Liver (tissue), 9 donors: ENCODE measurements around the gene KRTAP10-8. TPM values are rescaled to one million over a fixed set of nuclear protein-coding genes. Genes with fewer than 3 reads are reported as not detected.

Source experiments
- DNase-seq: peaks from one replicate; pipeline ENCODE4 v3.0.0-alpha.2; 2017; ENCODE audit warnings: low spot score
- H3K27ac ChIP-seq, 2 donors: one replicate each; pipeline ENCODE4 v1.7.0; 2013; ENCODE audit warnings: inconsistent platforms in 2 of 2, low read length in 2 of 2, control low read depth in 1 of 2, low read depth in 1 of 2, mild to moderate bottlenecking in 1 of 2
- H3K27me3 ChIP-seq, 4 donors: one replicate each; pipeline versions ENCODE4 v1.6.1 to v1.7.0; 2013; ENCODE audit warnings: low read length in 3 of 4, inconsistent platforms in 1 of 4, mild to moderate bottlenecking in 1 of 4, moderate library complexity in 1 of 4; ENCODE audit not compliant: control insufficient read depth in 4 of 4, insufficient read depth in 4 of 4
- H3K36me3 ChIP-seq, 4 donors: one replicate each; pipeline versions ENCODE4 v1.6.1 to v1.7.0; 2013; ENCODE audit warnings: low read length in 3 of 4, mild to moderate bottlenecking in 3 of 4, low read depth in 1 of 4, moderate library complexity in 1 of 4; ENCODE audit not compliant: control insufficient read depth in 4 of 4, insufficient read depth in 3 of 4
- H3K4me1 ChIP-seq, 4 donors: one replicate each; pipeline versions ENCODE4 v1.6.1 to v1.7.0; 2013; ENCODE audit warnings: low read length in 3 of 4, mild to moderate bottlenecking in 3 of 4, moderate library complexity in 1 of 4; ENCODE audit not compliant: control insufficient read depth in 4 of 4, insufficient read depth in 4 of 4
- H3K4me3 ChIP-seq, 3 donors: one replicate each; pipeline versions ENCODE4 v1.6.1 to v1.7.0; 2013; ENCODE audit warnings: low read length in 3 of 3, control low read depth in 1 of 3, low read depth in 1 of 3, mild to moderate bottlenecking in 1 of 3
- H3K9ac ChIP-seq, 2 donors: one replicate each; pipeline ENCODE4 v1.7.0; 2013; ENCODE audit warnings: low read length in 2 of 2, mild to moderate bottlenecking in 2 of 2, moderate library complexity in 2 of 2, control low read depth in 1 of 2, low read depth in 1 of 2
- H3K9me3 ChIP-seq, 4 donors: one replicate each; pipeline versions ENCODE4 v1.6.1 to v1.7.0; 2013; ENCODE audit warnings: low read length in 3 of 4; ENCODE audit not compliant: control insufficient read depth in 4 of 4
- ATF3 ChIP-seq: IDR thresholded peaks from 2 replicates; pipeline ENCODE4 v1.6.1; 2016; ENCODE audit warnings: antibody characterized with exemption
- CTCF ChIP-seq: fragments of 150-350 bp; IDR thresholded peaks from 2 replicates; pipeline ENCODE4 v1.5.1; 2017; ENCODE audit warnings: improper control_type of control experiment, low read depth, low read length; ENCODE audit not compliant: missing input control
- EGR1 ChIP-seq, 2 donors: IDR thresholded peaks; 2 replicates each; pipeline ENCODE4 v1.6.1; 2016 to 2018; ENCODE audit warnings: antibody characterized with exemption in 2 of 2, low read depth in 2 of 2
- FOXA1 ChIP-seq: IDR thresholded peaks from 2 replicates; pipeline ENCODE4 v1.6.1; 2016; ENCODE audit warnings: antibody characterized with exemption
- FOXA2 ChIP-seq: IDR thresholded peaks from 2 replicates; pipeline ENCODE4 v1.6.1; 2016; ENCODE audit warnings: antibody characterized with exemption
- GABPA ChIP-seq, 2 donors: IDR thresholded peaks in 1 of 2; conservative IDR thresholded peaks in 1 of 2; 2 replicates each; pipeline ENCODE4 v1.6.1; 2016; ENCODE audit warnings: antibody characterized with exemption in 2 of 2, mild to moderate bottlenecking in 1 of 2, moderate library complexity in 1 of 2
- HNF4A ChIP-seq, 2 donors: conservative IDR thresholded peaks; 2 replicates each; pipeline ENCODE4 v1.6.1; 2016; ENCODE audit warnings: antibody characterized with exemption in 2 of 2, mild to moderate bottlenecking in 2 of 2
- HNF4G ChIP-seq: IDR thresholded peaks from 2 replicates; pipeline ENCODE4 v1.6.1; 2016; ENCODE audit warnings: antibody characterized with exemption
- JUND ChIP-seq, 2 donors: IDR thresholded peaks; 2 replicates each; pipeline ENCODE4 v1.6.1; 2016; ENCODE audit warnings: antibody characterized with exemption in 2 of 2
- MAX ChIP-seq: IDR thresholded peaks from 2 replicates; pipeline ENCODE4 v1.6.1; 2016; ENCODE audit warnings: antibody characterized with exemption
- NR2F2 ChIP-seq: IDR thresholded peaks from 2 replicates; pipeline ENCODE4 v1.6.1; 2016; ENCODE audit warnings: antibody characterized with exemption
- RAD21 ChIP-seq, 2 donors: IDR thresholded peaks; 2 replicates each; pipeline ENCODE4 v1.6.1; 2016; ENCODE audit warnings: antibody characterized with exemption in 2 of 2, mild to moderate bottlenecking in 2 of 2
- REST ChIP-seq: IDR thresholded peaks from 2 replicates; pipeline ENCODE4 v1.6.1; 2016; ENCODE audit warnings: antibody characterized with exemption, mild to moderate bottlenecking
- RXRA ChIP-seq, 2 donors: IDR thresholded peaks; 2 replicates each; pipeline ENCODE4 v1.6.1; 2017 to 2018; ENCODE audit warnings: antibody characterized with exemption in 2 of 2, mild to moderate bottlenecking in 1 of 2
- SP1 ChIP-seq: IDR thresholded peaks from 2 replicates; pipeline ENCODE4 v1.6.1; 2018; ENCODE audit warnings: antibody characterized with exemption, mild to moderate bottlenecking
- TAF1 ChIP-seq: conservative IDR thresholded peaks from 2 replicates; pipeline ENCODE4 v1.6.1; 2016; ENCODE audit warnings: antibody characterized with exemption, mild to moderate bottlenecking
- YY1 ChIP-seq: IDR thresholded peaks from 2 replicates; pipeline ENCODE4 v1.6.1; 2016; ENCODE audit warnings: antibody characterized with exemption, mild to moderate bottlenecking
- ZBTB33 ChIP-seq: IDR thresholded peaks from 2 replicates; pipeline ENCODE4 v1.6.1; 2016; ENCODE audit warnings: antibody characterized with exemption
- WGBS: extraction: QIAGEN DNeasy Blood & Tissue Kit; methylation state at CpG from one replicate; pipeline ENCODE4 v1.1.7; 2013; 5-methylcytosine and 5-hydroxymethylcytosine counted together
- polyA plus RNA-seq, 2 donors: library from polyadenylated mRNA; stranded (reverse) in 1 of 2; unstranded in 1 of 2; fragments of 200-250 nt in 1 of 2; fragments of >200 nt in 1 of 2; fragmentation: Nextera tagmentation in 1 of 2; extraction: Ambion mirVana in 1 of 2; gene quantifications; one replicate each; pipeline versions ENCODE4 v1.2.1 to v1.2.3, GENCODE V29; 2013 to 2015
- total RNA-seq, 2 donors: library from RNA; depleted of rRNA; stranded (reverse); fragments of >200 nt; gene quantifications; one replicate each; pipeline ENCODE4 v1.2.3, GENCODE V29; 2014
- donor health status: healthy.
- donor health status: healthy.
- donor health status: healthy.
- donor health status: healthy.
- donor health status: healthy.

KRTAP10-8 gene
- total and polyA plus RNA-seq, 4 donors: not detected

GRCh38 chr21:44568261-44568660 is 43.6 kb upstream of the KRTAP10-8 start (continued):
- TF ChIP-seq REST (no peak), HNF4A (conservative IDR thresholded peaks at IDR 0.05) (no peak), GABPA (IDR thresholded peaks at IDR 0.05 in 1 of 2, conservative IDR thresholded peaks at IDR 0.05 in 1 of 2) (no peak), EGR1 (IDR thresholded peaks at IDR 0.05; ENCODE audit: low read depth in 2 of 2) (no peak), TAF1 (no peak), JUND (IDR thresholded peaks at IDR 0.05) (no peak), RXRA (IDR thresholded peaks at IDR 0.05) (no peak)

GRCh38 chr21:44568667-44569556 is 43.0 kb upstream of the KRTAP10-8 start:
- no peaks in the 10 kb centered on the region for H3K36me3 ChIP-seq
- H3K9me3 ChIP-seq: peaks cover 0 to 3% (median 1%) of the 10 kb centered on the region in 4 donors
- no peak overlapping the region for H3K9ac ChIP-seq
- 77% methylated on average over 27 of the region's 27 CpGs for WGBS
- DNase-seq: peak; percentile 29
- H3K4me3 ChIP-seq: no peak overlapping the region
- no peaks in the 10 kb centered on the region for H3K4me1 ChIP-seq
- no peaks in the 10 kb centered on the region for H3K27me3 ChIP-seq
- no peak overlapping the region for H3K27ac ChIP-seq
- TF ChIP-seq GABPA (IDR thresholded peaks at IDR 0.05 in 1 of 2, conservative IDR thresholded peaks at IDR 0.05 in 1 of 2) (no peak), CTCF (no peak), EGR1 (IDR thresholded peaks at IDR 0.05; ENCODE audit: low read depth in 2 of 2) (no peak), TAF1 (no peak), ZBTB33 (no peak), ATF3 (no peak), HNF4G (no peak), YY1 (no peak), JUND (IDR thresholded peaks at IDR 0.05) (no peak), REST (no peak), HNF4A (conservative IDR thresholded peaks at IDR 0.05) (no peak), FOXA2 (no peak), FOXA1 (no peak), RAD21 (IDR thresholded peaks at IDR 0.05) (no peak), NR2F2 (no peak), SP1 (no peak), RXRA (IDR thresholded peaks at IDR 0.05) (no peak), MAX (no peak)
